ENCODE measurements around the gene POLR3E.
A peak's percentile ranks its signal among the peaks of the same experiment; 100 is the strongest.
"Not testable (repeated sequence)": the region's sequence is repeated elsewhere in the genome, so short reads cannot be mapped to it uniquely, and the experiment has no call there.

The POLR3E gene

GRCh38 chr16:22366371-22366770, 69.2 kb downstream of the POLR3E start:
- DNase-seq (ENCODE audit: low read depth in 2 of 2) = no peak

- DNase-seq (ENCODE audit: low read depth in 2 of 2) = no peak
Measured at GRCh38 chr16:22366889-22367288, 69.7 kb downstream of the POLR3E start.

GRCh38 chr16:22368200-22368826, 71.1 kb downstream of the POLR3E start:
- not testable (repeated sequence) for DNase-seq (ENCODE audit: low read depth in 2 of 2)

- no peak for DNase-seq (ENCODE audit: low read depth in 2 of 2)
Measured at GRCh38 chr16:22369221-22369811, 72.1 kb downstream of the POLR3E start.

DNA sequence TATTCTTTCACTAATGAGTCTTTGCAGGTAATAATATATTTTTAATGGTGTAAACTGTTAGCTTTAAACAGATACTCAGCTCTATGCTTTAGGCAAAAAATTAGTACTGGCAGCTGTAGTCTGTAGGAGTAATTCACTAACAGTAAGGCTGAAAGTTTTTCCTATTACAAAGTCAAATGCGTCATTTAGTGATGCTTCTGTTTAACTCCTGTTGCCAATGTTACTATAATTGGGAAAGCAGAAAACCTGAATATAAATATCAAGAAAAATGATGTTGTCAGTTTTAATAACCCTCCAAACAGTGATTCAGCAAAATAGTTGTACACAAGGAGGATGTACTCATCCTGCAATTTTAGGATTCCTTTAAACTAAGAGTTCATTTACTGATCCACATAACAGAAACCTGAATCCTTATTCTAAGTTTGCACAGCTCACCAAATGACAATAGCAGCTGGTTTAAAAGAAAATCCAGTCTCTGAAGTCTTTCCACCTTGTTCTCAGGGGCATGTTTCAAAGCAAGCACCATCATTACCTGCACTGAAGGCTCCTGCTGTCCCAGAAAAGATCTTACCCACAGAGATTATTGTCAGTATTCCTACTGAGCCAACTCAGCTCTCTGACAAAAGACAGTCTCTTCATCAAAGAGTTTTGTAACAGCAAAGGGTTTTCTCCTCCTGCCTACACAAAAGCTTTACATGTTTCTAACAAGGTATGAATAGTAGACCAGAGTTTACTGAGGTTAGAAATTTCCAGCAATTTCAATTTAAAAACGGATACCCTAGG, 73.0 kb downstream of the POLR3E start:
- no peak for DNase-seq (ENCODE audit: low read depth in 2 of 2)

- no peak for DNase-seq (ENCODE audit: low read depth in 2 of 2)
Measured at GRCh38 chr16:22372882-22373661, 75.9 kb downstream of the POLR3E start.

- peak in 1 of 2 donors; percentile 34 for DNase-seq (ENCODE audit: low read depth in 2 of 2)
Measured at GRCh38 chr16:22373662-22374310, 76.6 kb downstream of the POLR3E start.

DNA sequence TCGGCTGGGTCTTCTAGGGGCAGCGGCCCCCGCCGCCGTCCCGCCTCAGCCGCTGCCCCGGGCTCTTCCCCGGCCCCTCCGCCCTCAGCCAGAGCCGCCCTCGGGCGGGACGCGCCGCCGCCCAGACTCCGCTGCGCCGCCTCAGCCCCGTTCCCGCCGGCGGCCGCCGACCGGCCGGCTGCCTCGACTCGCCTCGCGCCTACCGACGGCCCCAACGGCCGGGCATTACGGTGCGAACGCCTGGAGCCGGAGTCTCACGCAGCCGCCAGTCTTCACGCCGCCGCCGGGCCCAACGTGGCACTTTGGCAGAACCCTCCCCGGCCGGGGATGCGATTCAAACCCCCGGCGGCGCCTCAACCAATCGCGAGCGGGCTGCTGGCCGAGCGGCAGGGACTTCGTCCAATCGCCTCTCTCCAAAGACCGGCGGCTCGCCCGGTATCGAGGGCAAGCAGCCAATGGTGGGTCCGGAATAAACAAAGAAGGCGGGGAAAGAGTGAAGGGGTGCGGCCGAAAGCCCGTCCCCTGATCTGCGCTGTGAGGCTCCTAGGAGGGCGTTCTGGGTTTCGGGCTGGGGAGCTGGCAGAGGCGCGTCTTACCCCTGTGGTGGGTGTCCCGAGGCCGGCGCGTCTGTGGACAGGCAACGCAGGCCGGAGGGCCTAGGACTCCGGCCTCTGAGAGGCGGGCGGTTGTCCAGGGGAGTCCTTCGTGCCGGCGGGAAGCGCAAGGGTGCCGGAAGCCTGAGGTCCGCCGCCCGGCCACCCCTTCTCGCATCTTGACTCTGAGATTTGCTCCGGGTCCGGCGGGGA, 77.3 kb downstream of the POLR3E start, which contains the start of gene CDR2:
Gene CDR2 (minus strand): TSS at position 309 of the 806 bp plus-strand sequence. CDS start 310 bp downstream, outside the sequence.
- DNase-seq (ENCODE audit: low read depth in 2 of 2) = peak; percentile 93 to 95

DNA sequence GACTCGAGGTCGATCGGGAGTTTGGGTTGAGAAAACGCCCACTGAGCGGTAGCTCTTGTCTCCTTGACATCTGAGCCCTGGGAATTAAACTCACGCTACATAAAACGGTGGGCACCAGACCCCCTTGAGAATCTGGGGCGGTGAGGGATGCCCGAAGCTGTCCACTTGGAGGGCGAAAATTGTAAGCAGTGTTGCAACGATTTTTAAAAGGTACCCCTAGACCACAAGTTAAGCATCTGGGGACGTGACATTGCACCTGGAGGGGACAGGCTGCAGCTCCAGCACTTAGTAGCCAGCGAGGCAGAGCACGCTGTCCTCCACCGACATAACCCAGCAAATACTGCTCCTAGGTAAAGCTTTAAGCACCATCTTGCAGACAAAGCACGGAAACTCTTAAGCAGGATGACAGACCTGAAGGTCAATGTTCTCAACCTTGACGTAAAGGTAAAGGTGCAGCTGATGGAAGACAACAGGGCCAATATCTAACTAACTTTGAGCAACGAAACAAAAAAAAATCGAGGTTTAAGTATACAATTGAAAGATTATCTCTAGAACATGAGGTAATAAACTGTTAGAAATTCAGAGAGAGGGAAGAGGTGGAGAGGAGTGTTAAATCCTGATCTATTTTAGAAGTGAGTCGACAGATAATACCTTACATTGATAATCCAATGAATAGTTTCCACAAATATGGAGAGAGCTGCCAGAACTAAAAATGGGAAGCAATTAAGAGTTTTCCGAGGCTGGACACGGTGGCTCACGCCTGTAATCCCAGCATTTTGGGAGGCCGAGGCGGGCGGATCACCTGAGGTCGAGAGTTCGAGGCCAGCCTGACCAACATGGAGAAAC, 78.1 kb downstream of the POLR3E start:
- DNase-seq (ENCODE audit: low read depth in 2 of 2) = no peak

GRCh38 chr16:22375963-22376640, 78.9 kb downstream of the POLR3E start:
- no peak for DNase-seq (ENCODE audit: low read depth in 2 of 2)

DNA sequence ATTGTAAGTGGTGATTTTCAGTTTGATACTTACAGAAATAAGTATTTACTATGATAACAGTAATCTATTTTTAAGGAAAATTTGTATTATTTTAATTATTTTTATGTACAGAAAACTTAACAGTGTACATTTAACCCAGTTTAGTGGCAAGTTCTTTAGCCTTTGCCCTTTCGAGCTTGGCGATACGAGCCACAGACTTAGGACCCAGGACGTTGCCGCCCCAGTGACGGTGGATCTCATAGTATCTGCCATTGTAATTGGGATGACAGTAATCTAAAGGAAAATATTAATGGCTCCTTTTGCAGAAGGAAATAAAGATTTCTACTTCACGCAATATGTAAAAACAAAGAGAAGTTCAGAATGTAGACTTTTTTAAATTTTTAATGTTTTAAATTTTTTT, 82.4 kb downstream of the POLR3E start:
- DNase-seq (ENCODE audit: low read depth in 2 of 2) = no peak

- DNase-seq (ENCODE audit: low read depth in 2 of 2) = no peak
Measured at GRCh38 chr16:22380529-22380928, 83.3 kb downstream of the POLR3E start.

- no peak for DNase-seq (ENCODE audit: low read depth in 2 of 2)
Measured at GRCh38 chr16:22381392-22381791, 84.2 kb downstream of the POLR3E start.

- no peak for DNase-seq (ENCODE audit: low read depth in 2 of 2)
Measured at GRCh38 chr16:22383827-22384226, 86.6 kb downstream of the POLR3E start.
